SK-N-SH (cell line): ENCODE measurements around the gene HSPA1A. TPM values are rescaled to one million over a fixed set of nuclear protein-coding genes. Genes with fewer than 3 reads are reported as not detected.
"Not testable (repeated sequence)": the region's sequence is repeated elsewhere in the genome, so short reads cannot be mapped to it uniquely, and the experiment has no call there.

Experiments used
- CTCF ChIA-PET: fragments of 300-600, 350-600 bp; formaldehyde crosslinking; extraction: SDS; loops from one replicate; lab custom pipeline; 2021; lab: Yijun Ruan, JAX
- POLR2A ChIA-PET: fragments of 350-600 bp; sonication (Branson Sonifier 250); formaldehyde crosslinking; extraction: SDS; loops from one replicate; lab custom pipeline; 2020; ENCODE audit warnings: antibody characterized with exemption, inconsistent platforms; lab: Yijun Ruan, JAX
- DNase-seq: peaks from one replicate; pipeline ENCODE4 v3.0.0; 2012
- H2AFZ ChIP-seq: fragments of 200-600 bp; sonication (generic); 2 replicates; pipeline ENCODE4 v1.8.1; 2016; ENCODE audit warnings: antibody characterized with exemption, mild to moderate bottlenecking, low read depth
- H3F3A ChIP-seq: fragments of 200-600 bp; sonication (generic); replicated peaks from 2 replicates; pipeline ENCODE3; 2016; ENCODE audit warnings: antibody characterized with exemption, mild to moderate bottlenecking; ENCODE audit not compliant: insufficient read depth
- H3K27ac ChIP-seq, 2 experiments: fragments of 200-500 bp in 1 of 2; fragments of 200-600 bp in 1 of 2; sonication (Bioruptor generic) in 1 of 2; sonication (generic), shearing (Covaris generic) in 1 of 2; 2 replicates each; pipeline versions ENCODE4 v1.5.1 to v1.6.1; 2014 to 2016; ENCODE audit warnings: low read depth in 2 of 2, inconsistent platforms in 1 of 2, low read length in 1 of 2, mild to moderate bottlenecking in 1 of 2, mixed read lengths in 1 of 2
- H3K27me3 ChIP-seq: fragments of 200-600 bp; sonication (generic), shearing (Covaris generic); 2 replicates; pipeline ENCODE4 v1.6.1; 2016; ENCODE audit warnings: mixed run types; ENCODE audit not compliant: insufficient read depth
- H3K36me3 ChIP-seq, 2 experiments: fragments of 200-500 bp in 1 of 2; fragments of 200-600 bp in 1 of 2; sonication (Bioruptor generic) in 1 of 2; sonication (generic) in 1 of 2; replicated peaks in 1 of 2; 2 replicates each; pipeline versions ENCODE3 to v1.5.1; 2014 to 2016; ENCODE audit warnings: low read length in 1 of 2, mild to moderate bottlenecking in 1 of 2; ENCODE audit not compliant: insufficient read depth in 2 of 2, control insufficient read depth in 1 of 2
- H3K4me1 ChIP-seq, 2 experiments: fragments of 200-500 bp in 1 of 2; fragments of 200-600 bp in 1 of 2; sonication (Bioruptor generic) in 1 of 2; sonication (generic), shearing (Covaris generic) in 1 of 2; 2 replicates each; pipeline versions ENCODE4 v1.5.1 to v1.6.1; 2014 to 2016; ENCODE audit warnings: low read depth in 1 of 2, low read length in 1 of 2, mixed run types in 1 of 2; ENCODE audit not compliant: insufficient read depth in 2 of 2, control insufficient read depth in 1 of 2
- H3K4me2 ChIP-seq: fragments of 200-600 bp; sonication (generic), shearing (Covaris generic); 2 replicates; pipeline ENCODE4 v1.6.1; 2017; ENCODE audit warnings: mixed run types
- H3K4me3 ChIP-seq, 2 experiments: fragments of 200-500 bp in 1 of 2; fragments of 200-600 bp in 1 of 2; sonication (Bioruptor generic) in 1 of 2; sonication (generic), shearing (Covaris generic) in 1 of 2; 2 replicates each; pipeline versions ENCODE4 v1.5.1 to v1.8.1; 2014 to 2016; ENCODE audit warnings: low read depth in 2 of 2, inconsistent platforms in 1 of 2, low read length in 1 of 2, mild to moderate bottlenecking in 1 of 2, mixed read lengths in 1 of 2, moderate library complexity in 1 of 2
- H3K79me2 ChIP-seq: fragments of 200-600 bp; sonication (generic); 2 replicates; pipeline ENCODE4 v1.8.1; 2017; ENCODE audit warnings: mild to moderate bottlenecking; ENCODE audit not compliant: insufficient read depth
- H3K9ac ChIP-seq: fragments of 200-600 bp; sonication (generic); 2 replicates; pipeline ENCODE4 v1.6.1; 2017; ENCODE audit warnings: mixed run types
- H3K9me2 ChIP-seq: fragments of 200-600 bp; sonication (generic); 2 replicates; pipeline ENCODE4 v1.6.1; 2017; ENCODE audit warnings: mixed run types
- H3K9me3 ChIP-seq: fragments of 200-600 bp; sonication (generic); 2 replicates; pipeline ENCODE4 v1.6.1; 2017; ENCODE audit warnings: mixed run types, mild to moderate bottlenecking, moderate library complexity
- H4K20me1 ChIP-seq: fragments of 200-600 bp; sonication (generic); 2 replicates; pipeline ENCODE4 v1.6.1; 2017; ENCODE audit warnings: mild to moderate bottlenecking, mixed run types; ENCODE audit not compliant: insufficient read depth
- EP300 ChIP-seq, 2 experiments: IDR thresholded peaks; 2 replicates each; pipeline versions ENCODE4 v1.4.0 to v1.6.1; 2012; ENCODE audit warnings: borderline replicate concordance in 1 of 2, low read depth in 1 of 2, low read length in 1 of 2
- GATA2 ChIP-seq: sonication (generic); formaldehyde crosslinking; IDR thresholded peaks from 2 replicates; pipeline ENCODE4 v1.5.0; 2020; ENCODE audit warnings: mild to moderate bottlenecking, missing genetic modification reagents
- JUND ChIP-seq: IDR thresholded peaks from 2 replicates; pipeline ENCODE4 v1.4.0; 2012
- RFX5 ChIP-seq: IDR thresholded peaks from 2 replicates; pipeline ENCODE4 v1.6.1; 2012; ENCODE audit warnings: mild to moderate bottlenecking, improper control_type of control experiment, low read length
- SMC3 ChIP-seq: IDR thresholded peaks from 2 replicates; pipeline ENCODE4 v1.6.1; 2012; ENCODE audit warnings: low read depth, low read length, improper control_type of control experiment
- TAF1 ChIP-seq: IDR thresholded peaks from 2 replicates; pipeline ENCODE4 v1.6.1; 2012; ENCODE audit warnings: low read depth, mild to moderate bottlenecking, low read length, moderate library complexity, borderline replicate concordance
- TEAD4 ChIP-seq: IDR thresholded peaks from 2 replicates; pipeline ENCODE4 v1.4.0; 2012; ENCODE audit warnings: mild to moderate bottlenecking, borderline replicate concordance; ENCODE audit not compliant: insufficient read depth
- USF1 ChIP-seq: IDR thresholded peaks from 2 replicates; pipeline ENCODE4 v1.4.0; 2012; ENCODE audit warnings: low read depth, borderline replicate concordance
- YY1 ChIP-seq: IDR thresholded peaks from 2 replicates; pipeline ENCODE4 v1.4.0; 2012; ENCODE audit warnings: low read depth, mild to moderate bottlenecking
- WGBS: methylation state at CpG from one replicate; pipeline ENCODE4 v1.1.6; 2017; ENCODE audit warnings: low lambda C conversion rate; 5-methylcytosine and 5-hydroxymethylcytosine counted together
- polyA plus RNA-seq, 3 experiments: library from polyadenylated mRNA; depleted of rRNA; stranded (reverse); fragments of >200 nt; gene quantifications; 2 replicates each; pipeline ENCODE4 v1.2.3, GENCODE V29; 2012
- TF ChIP-seq, protein P1 (sequence below): fragments of 150-350 bp; IDR thresholded peaks from 2 replicates; pipeline ENCODE4 v1.6.1; 2017; ENCODE audit warnings: antibody characterized with exemption, low read length, low read depth, borderline replicate concordance
- TF ChIP-seq, protein P2 (sequence below): fragments of 200-600 bp; sonication (generic); IDR thresholded peaks from 2 replicates; pipeline ENCODE4 v1.6.1; 2017; ENCODE audit warnings: antibody characterized with exemption, mild to moderate bottlenecking, moderate library complexity
- TF ChIP-seq, protein P3 (sequence below): fragments of 150-350 bp; IDR thresholded peaks from 2 replicates; pipeline ENCODE4 v1.6.1; 2016; ENCODE audit warnings: mild to moderate bottlenecking, low read depth, low read length
- TF ChIP-seq, protein P4 (sequence below): IDR thresholded peaks from 2 replicates; pipeline ENCODE4; 2012

The HSPA1A gene
- polyA plus RNA-seq, 1 of the 3 experiments (the other 2 are of a cell fraction), result 119 TPM

DNA sequence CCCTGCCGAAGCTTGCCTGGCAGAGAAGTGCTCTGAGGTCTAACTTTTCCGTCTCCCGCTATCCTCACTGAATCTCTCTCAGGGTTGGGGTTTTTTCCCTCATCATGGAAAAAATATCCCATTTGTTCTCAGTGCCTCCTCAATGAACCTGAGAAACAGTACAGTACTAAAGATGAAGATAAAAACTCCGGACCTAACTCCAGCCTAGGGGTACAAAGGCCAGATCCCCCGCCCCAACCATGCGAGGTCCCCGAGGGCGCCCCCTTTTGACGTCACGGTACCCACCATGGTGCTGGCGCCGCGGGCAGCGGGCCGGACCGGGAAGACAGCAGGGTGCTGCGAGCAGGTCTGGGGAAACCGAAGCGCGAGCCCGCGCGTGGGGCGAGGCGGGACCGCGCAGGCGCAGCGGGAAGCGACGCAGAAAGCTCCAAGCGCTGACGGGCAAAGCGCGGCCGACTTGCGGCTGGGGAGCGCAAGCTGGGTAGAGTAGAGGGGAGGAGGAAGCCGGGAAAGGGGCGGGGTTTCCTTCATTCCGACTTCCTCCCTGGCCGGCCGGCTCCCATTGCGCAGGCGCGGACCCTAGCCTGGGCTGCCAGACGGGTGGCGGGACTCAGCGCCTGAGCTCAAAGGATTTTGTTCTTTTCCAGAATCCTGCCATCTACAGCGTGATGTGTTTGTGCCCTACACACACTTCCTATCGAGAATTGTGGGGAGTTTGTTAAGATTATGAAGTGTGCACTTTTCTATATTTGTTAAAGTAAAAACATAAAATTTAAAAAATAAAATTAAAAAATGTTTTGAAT is 8.7 kb upstream of the HSPA1A start, which contains the start of gene LSM2 (continued):
- TF ChIP-seq TEAD4 (no peak), RFX5 (no peak), TAF1 (peak; percentile 59), USF1 (no peak), YY1 (peak; percentile 61; the same call in 1 of the 2 replicates)
- TF ChIP-seq, protein P1, sequence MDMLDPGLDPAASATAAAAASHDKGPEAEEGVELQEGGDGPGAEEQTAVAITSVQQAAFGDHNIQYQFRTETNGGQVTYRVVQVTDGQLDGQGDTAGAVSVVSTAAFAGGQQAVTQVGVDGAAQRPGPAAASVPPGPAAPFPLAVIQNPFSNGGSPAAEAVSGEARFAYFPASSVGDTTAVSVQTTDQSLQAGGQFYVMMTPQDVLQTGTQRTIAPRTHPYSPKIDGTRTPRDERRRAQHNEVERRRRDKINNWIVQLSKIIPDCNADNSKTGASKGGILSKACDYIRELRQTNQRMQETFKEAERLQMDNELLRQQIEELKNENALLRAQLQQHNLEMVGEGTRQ, result no peak
- TF ChIP-seq, protein P2, sequence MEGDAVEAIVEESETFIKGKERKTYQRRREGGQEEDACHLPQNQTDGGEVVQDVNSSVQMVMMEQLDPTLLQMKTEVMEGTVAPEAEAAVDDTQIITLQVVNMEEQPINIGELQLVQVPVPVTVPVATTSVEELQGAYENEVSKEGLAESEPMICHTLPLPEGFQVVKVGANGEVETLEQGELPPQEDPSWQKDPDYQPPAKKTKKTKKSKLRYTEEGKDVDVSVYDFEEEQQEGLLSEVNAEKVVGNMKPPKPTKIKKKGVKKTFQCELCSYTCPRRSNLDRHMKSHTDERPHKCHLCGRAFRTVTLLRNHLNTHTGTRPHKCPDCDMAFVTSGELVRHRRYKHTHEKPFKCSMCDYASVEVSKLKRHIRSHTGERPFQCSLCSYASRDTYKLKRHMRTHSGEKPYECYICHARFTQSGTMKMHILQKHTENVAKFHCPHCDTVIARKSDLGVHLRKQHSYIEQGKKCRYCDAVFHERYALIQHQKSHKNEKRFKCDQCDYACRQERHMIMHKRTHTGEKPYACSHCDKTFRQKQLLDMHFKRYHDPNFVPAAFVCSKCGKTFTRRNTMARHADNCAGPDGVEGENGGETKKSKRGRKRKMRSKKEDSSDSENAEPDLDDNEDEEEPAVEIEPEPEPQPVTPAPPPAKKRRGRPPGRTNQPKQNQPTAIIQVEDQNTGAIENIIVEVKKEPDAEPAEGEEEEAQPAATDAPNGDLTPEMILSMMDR, result peak; percentile 46

DNA sequence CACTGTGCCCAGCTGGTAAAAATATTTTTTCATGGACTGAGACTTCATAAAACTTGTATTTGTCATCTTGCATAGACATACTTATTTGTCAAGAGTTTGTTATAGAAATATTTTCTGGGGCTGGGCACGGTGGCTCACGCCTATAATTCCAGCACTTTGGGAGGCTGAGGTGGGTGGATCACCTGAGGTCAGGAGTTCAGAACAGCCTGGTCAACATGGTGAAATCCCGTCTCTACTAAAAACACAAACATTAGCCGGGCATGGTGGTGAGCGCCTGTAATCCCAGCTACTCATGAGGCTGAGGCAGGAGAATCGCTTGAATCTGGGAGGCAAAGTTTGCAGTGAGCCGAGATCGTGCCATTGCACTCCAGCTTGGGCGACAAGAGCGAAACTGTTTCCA is 6.7 kb upstream of the HSPA1A start:
- not testable (repeated sequence) for H4K20me1 ChIP-seq, H3K4me2 ChIP-seq, H2AFZ ChIP-seq, H3K9ac ChIP-seq, H3K27ac ChIP-seq, H3K27me3 ChIP-seq, H3K9me2 ChIP-seq, H3K9me3 ChIP-seq, H3K4me1 ChIP-seq, H3K36me3 ChIP-seq, H3K4me3 ChIP-seq, DNase-seq
- Histone ChIP-seq H3K79me2 (peaks cover 27% of the 10 kb centered on the region), H3F3A (peaks cover 11% of the 10 kb centered on the region)
- ChIA-PET POLR2A (interaction anchor here (0.7 to 0.8 kb wide), 2 partner anchors 13 to 81 kb away, joined by 3 to 4 read pairs; partner anchors contain the start of gene VARS1), CTCF (interaction anchor here (3.1 kb wide), 1 partner anchor 79 kb away, joined by 14 read pairs; the partner anchor contains the start of gene DDAH2)
- WGBS, result 94% methylated on average over 10 of the region's 10 CpGs

GRCh38 chr6:31811645-31812044 is 3.7 kb upstream of the HSPA1A start:
- ChIA-PET CTCF (interaction anchor here (1.0 to 4.5 kb wide), 4 partner anchors 16 to 266 kb away, joined by 3 to 27 read pairs (median 8); partner anchors contain the start of genes ATP6V1G2 and VARS1), POLR2A (interaction anchor here (0.6 kb wide), 1 partner anchor 319 kb away, joined by 5 read pairs; no protein-coding TSS in a partner anchor)
- Histone ChIP-seq H3K9me3 (no peaks in the 10 kb centered on the region), H4K20me1 (no peaks in the 10 kb centered on the region), H3K27ac (no peak overlapping the region), H3K4me1 (peaks cover 4 to 6% of the 10 kb centered on the region in 2 experiments; a peak in 2 of 4 replicates), H3K36me3 (no peaks in the 10 kb centered on the region), H3K79me2 (no peaks in the 10 kb centered on the region), H3K27me3 (no peaks in the 10 kb centered on the region), H3F3A (peaks cover 19% of the 10 kb centered on the region), H2AFZ (no peak overlapping the region; the same call in 1 of the 2 replicates), H3K9ac (no peak overlapping the region), H3K4me3 (no peak overlapping the region), H3K9me2 (no peaks in the 10 kb centered on the region), H3K4me2 (no peak overlapping the region)
- TF ChIP-seq EP300 (IDR thresholded peaks at IDR 0.05; ENCODE audit: borderline replicate concordance in 1 of 2, low read depth in 1 of 2, low read length in 1 of 2) (no peak), SMC3 (no peak), GATA2 (CRISPR knock-in tag) (no peak), JUND (no peak), RFX5 (no peak)
- TF ChIP-seq, protein P3, sequence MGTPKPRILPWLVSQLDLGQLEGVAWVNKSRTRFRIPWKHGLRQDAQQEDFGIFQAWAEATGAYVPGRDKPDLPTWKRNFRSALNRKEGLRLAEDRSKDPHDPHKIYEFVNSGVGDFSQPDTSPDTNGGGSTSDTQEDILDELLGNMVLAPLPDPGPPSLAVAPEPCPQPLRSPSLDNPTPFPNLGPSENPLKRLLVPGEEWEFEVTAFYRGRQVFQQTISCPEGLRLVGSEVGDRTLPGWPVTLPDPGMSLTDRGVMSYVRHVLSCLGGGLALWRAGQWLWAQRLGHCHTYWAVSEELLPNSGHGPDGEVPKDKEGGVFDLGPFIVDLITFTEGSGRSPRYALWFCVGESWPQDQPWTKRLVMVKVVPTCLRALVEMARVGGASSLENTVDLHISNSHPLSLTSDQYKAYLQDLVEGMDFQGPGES, result no peak
- TF ChIP-seq, protein P4, sequence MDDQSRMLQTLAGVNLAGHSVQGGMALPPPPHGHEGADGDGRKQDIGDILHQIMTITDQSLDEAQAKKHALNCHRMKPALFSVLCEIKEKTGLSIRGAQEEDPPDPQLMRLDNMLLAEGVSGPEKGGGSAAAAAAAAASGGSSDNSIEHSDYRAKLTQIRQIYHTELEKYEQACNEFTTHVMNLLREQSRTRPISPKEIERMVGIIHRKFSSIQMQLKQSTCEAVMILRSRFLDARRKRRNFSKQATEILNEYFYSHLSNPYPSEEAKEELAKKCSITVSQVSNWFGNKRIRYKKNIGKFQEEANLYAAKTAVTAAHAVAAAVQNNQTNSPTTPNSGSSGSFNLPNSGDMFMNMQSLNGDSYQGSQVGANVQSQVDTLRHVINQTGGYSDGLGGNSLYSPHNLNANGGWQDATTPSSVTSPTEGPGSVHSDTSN, result no peak
- no peak for DNase-seq
- WGBS, result 94% methylated on average over 12 of the region's 12 CpGs
